Measurements from ENCODE around the gene NPLOC4. TPM values are rescaled to one million over a fixed set of nuclear protein-coding genes. Genes with fewer than 3 reads are reported as not detected.

The NPLOC4 gene
- total and polyA plus RNA-seq, 9 of the 15 experiments (the other 6 are each of a cell fraction or from before 2014, with no cell fraction given) = 1.5 to 116 (median 64.5) TPM

DNA sequence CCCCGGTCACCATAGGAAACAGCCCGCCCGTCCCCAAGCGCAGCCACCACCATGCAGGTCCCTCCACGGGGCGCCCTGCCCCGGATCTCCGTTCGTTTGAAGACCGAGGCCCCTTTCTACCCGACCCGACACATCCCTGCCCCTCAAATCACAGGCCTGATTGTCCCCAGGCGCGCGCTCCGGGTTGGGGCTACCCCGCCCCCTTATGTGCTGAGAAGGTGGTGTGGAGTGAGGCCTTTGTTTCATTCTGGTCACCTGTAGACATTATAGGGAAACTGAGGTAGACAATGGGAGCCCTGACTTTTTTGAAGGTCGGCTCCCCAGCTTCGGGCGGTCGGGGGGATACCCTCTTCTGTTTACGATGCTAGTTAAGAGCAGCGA, 123.5 kb downstream of the NPLOC4 start (continued):
- peak; percentile 47 to 63 for TF ChIP-seq NRF1 (conservative IDR thresholded peaks at IDR 0.05 in 1 of 2, IDR thresholded peaks at IDR 0.05 in 1 of 2)
- peak in 1 of 3 experiments; percentile 42 for TF ChIP-seq YY1 (IDR thresholded peaks at IDR 0.05; ENCODE audit: borderline replicate concordance in 1 of 3, control insufficient read depth in 1 of 3, extremely low read depth in 1 of 3, insufficient read depth in 3 of 3, insufficient read length in 1 of 3, insufficient replicate concordance in 2 of 3, low read depth in 1 of 3, low read length in 2 of 3)
- TF ChIP-seq KDM1A (IDR thresholded peaks at IDR 0.05) = peak in 1 of 2 experiments; percentile 13; a peak in 1 of 4 replicates
- TF ChIP-seq MAZ (CRISPR knock-in tag; conservative IDR thresholded peaks at IDR 0.05 in 1 of 2, IDR thresholded peaks at IDR 0.05 in 1 of 2) = no peak; a peak in 1 of 4 replicates
- TF ChIP-seq, protein P1, sequence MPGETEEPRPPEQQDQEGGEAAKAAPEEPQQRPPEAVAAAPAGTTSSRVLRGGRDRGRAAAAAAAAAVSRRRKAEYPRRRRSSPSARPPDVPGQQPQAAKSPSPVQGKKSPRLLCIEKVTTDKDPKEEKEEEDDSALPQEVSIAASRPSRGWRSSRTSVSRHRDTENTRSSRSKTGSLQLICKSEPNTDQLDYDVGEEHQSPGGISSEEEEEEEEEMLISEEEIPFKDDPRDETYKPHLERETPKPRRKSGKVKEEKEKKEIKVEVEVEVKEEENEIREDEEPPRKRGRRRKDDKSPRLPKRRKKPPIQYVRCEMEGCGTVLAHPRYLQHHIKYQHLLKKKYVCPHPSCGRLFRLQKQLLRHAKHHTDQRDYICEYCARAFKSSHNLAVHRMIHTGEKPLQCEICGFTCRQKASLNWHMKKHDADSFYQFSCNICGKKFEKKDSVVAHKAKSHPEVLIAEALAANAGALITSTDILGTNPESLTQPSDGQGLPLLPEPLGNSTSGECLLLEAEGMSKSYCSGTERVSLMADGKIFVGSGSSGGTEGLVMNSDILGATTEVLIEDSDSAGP (CRISPR knock-in tag; IDR thresholded peaks at IDR 0.05) = 0 out of 2 replicates have a peak, but pooled peaks have one; percentile 39
- TF ChIP-seq PHF8 (IDR thresholded peaks at IDR 0.05; ENCODE audit: borderline replicate concordance, low read length) = no peak
- TF ChIP-seq ZBED1 (IDR thresholded peaks at IDR 0.05) = no peak
- no peak for TF ChIP-seq NR2F6 (CRISPR knock-in tag; IDR thresholded peaks at IDR 0.05)
- no peak for TF ChIP-seq SRSF7 (optimal IDR thresholded peaks at IDR 0.05; ENCODE audit: low read depth, low read length)
- TF ChIP-seq ZNF347 (CRISPR knock-in tag; IDR thresholded peaks at IDR 0.05; ENCODE audit: low read depth) = no peak
- TF ChIP-seq SUPT5H (IDR thresholded peaks at IDR 0.05) = peak; percentile 10; the same call in 1 of the 2 replicates
- TF ChIP-seq ZNF311 (CRISPR knock-in tag; IDR thresholded peaks at IDR 0.05) = no peak
- TF ChIP-seq BRCA1 (IDR thresholded peaks at IDR 0.05) = no peak
- TF ChIP-seq BRCA1 (CRISPR knock-in tag; IDR thresholded peaks at IDR 0.05) = no peak
- no peak; the same call in 1 of the 2 replicates for TF ChIP-seq MED1 (CRISPR knock-in tag; IDR thresholded peaks at IDR 0.05; ENCODE audit: borderline replicate concordance)
- no peak for TF ChIP-seq ZNF175 (CRISPR knock-in tag; IDR thresholded peaks at IDR 0.05; ENCODE audit: low read depth)
- TF ChIP-seq, protein P2, sequence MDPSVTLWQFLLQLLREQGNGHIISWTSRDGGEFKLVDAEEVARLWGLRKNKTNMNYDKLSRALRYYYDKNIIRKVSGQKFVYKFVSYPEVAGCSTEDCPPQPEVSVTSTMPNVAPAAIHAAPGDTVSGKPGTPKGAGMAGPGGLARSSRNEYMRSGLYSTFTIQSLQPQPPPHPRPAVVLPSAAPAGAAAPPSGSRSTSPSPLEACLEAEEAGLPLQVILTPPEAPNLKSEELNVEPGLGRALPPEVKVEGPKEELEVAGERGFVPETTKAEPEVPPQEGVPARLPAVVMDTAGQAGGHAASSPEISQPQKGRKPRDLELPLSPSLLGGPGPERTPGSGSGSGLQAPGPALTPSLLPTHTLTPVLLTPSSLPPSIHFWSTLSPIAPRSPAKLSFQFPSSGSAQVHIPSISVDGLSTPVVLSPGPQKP (CRISPR knock-in tag; IDR thresholded peaks at IDR 0.05) = no peak
- no peak for TF ChIP-seq TBP (optimal IDR thresholded peaks at IDR 0.05; ENCODE audit: low read depth, low read length)
- TF ChIP-seq ZC3H4 (CRISPR knock-in tag; IDR thresholded peaks at IDR 0.05; ENCODE audit: borderline replicate concordance) = peak; percentile 83; the same call in 1 of the 2 replicates
- TF ChIP-seq ZNF197 (CRISPR knock-in tag; IDR thresholded peaks at IDR 0.05; ENCODE audit: low read depth) = no peak
- TF ChIP-seq, protein P3, sequence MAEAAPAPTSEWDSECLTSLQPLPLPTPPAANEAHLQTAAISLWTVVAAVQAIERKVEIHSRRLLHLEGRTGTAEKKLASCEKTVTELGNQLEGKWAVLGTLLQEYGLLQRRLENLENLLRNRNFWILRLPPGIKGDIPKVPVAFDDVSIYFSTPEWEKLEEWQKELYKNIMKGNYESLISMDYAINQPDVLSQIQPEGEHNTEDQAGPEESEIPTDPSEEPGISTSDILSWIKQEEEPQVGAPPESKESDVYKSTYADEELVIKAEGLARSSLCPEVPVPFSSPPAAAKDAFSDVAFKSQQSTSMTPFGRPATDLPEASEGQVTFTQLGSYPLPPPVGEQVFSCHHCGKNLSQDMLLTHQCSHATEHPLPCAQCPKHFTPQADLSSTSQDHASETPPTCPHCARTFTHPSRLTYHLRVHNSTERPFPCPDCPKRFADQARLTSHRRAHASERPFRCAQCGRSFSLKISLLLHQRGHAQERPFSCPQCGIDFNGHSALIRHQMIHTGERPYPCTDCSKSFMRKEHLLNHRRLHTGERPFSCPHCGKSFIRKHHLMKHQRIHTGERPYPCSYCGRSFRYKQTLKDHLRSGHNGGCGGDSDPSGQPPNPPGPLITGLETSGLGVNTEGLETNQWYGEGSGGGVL (CRISPR knock-in tag; IDR thresholded peaks at IDR 0.05) = no peak
- TF ChIP-seq NFRKB (IDR thresholded peaks at IDR 0.05; ENCODE audit: low read depth) = 0 out of 2 replicates have a peak, but pooled peaks have one; percentile 19
- TF ChIP-seq TAF1 (IDR thresholded peaks at IDR 0.05; ENCODE audit: control insufficient read depth, extremely low read depth, insufficient read depth, low read length, severe bottlenecking) = no peak
- TF ChIP-seq HNRNPLL (IDR thresholded peaks at IDR 0.05; ENCODE audit: low read depth, low read length, poor library complexity, severe bottlenecking) = no peak
- TF ChIP-seq SREBF2 (CRISPR knock-in tag; IDR thresholded peaks at IDR 0.05) = no peak

Data from K562 (cell line).